ENCODE data around the gene MAP6.

Gene MAP6

GRCh38 chr11:75665990-75666389 is 2.8 kb downstream of the MAP6 start:
- DNase-seq, result no peak

GRCh38 chr11:75665126-75665525 is 3.7 kb downstream of the MAP6 start:
- DNase-seq, result no peak

GRCh38 chr11:75664389-75664788 is 4.4 kb downstream of the MAP6 start:
- DNase-seq, result no peak

GRCh38 chr11:75663808-75664207 is 5.0 kb downstream of the MAP6 start:
- no peak for DNase-seq

GRCh38 chr11:75659836-75660235 is 9.0 kb downstream of the MAP6 start:
- no peak for DNase-seq

- no peak for DNase-seq
Observed at GRCh38 chr11:75656044-75656727, 12.7 kb downstream of the MAP6 start.

- DNase-seq, result no peak
Observed at GRCh38 chr11:75655605-75656004, 13.2 kb downstream of the MAP6 start.

GRCh38 chr11:75654314-75654713 is 14.5 kb downstream of the MAP6 start:
- DNase-seq, result no peak

GRCh38 chr11:75653532-75653931 is 15.3 kb downstream of the MAP6 start:
- DNase-seq, result no peak

GRCh38 chr11:75652936-75653335 is 15.9 kb downstream of the MAP6 start:
- no peak for DNase-seq

GRCh38 chr11:75651218-75651617 is 17.6 kb downstream of the MAP6 start:
- DNase-seq, result no peak

GRCh38 chr11:75650167-75650723 is 18.6 kb downstream of the MAP6 start:
- DNase-seq, result no peak

- DNase-seq, result no peak
Observed at GRCh38 chr11:75644946-75645345, 23.9 kb downstream of the MAP6 start.

GRCh38 chr11:75644370-75644769 is 24.5 kb downstream of the MAP6 start:
- no peak for DNase-seq

- DNase-seq, result no peak
Observed at GRCh38 chr11:75642402-75643113, 26.3 kb downstream of the MAP6 start.

- DNase-seq, result peak; percentile 97
Observed at GRCh38 chr11:75639762-75640181, 29.1 kb downstream of the MAP6 start.

- no peak for DNase-seq
Observed at GRCh38 chr11:75637998-75638397, 30.8 kb downstream of the MAP6 start.

GRCh38 chr11:75635066-75635862 is 33.6 kb downstream of the MAP6 start:
- peak; percentile 97 for DNase-seq

- DNase-seq, result no peak
Observed at GRCh38 chr11:75633409-75634066, 35.3 kb downstream of the MAP6 start.

- no peak for DNase-seq
Observed at GRCh38 chr11:75632962-75633361, 35.9 kb downstream of the MAP6 start.

GRCh38 chr11:75632450-75632849 is 36.4 kb downstream of the MAP6 start:
- no peak for DNase-seq

GRCh38 chr11:75631086-75631730 is 37.6 kb downstream of the MAP6 start:
- no peak for DNase-seq
